GM18511 (cell line): ENCODE data around the gene TAF15.

ENCODE experiments used
- ATAC-seq: cut with Tn5 transposase; IDR thresholded peaks from one replicate; pipeline ENCODE4 v1.9.1; 2021; ENCODE audit warnings: mild to moderate bottlenecking, moderate library complexity; ENCODE audit not compliant: unreplicated experiment

TAF15 gene

DNA sequence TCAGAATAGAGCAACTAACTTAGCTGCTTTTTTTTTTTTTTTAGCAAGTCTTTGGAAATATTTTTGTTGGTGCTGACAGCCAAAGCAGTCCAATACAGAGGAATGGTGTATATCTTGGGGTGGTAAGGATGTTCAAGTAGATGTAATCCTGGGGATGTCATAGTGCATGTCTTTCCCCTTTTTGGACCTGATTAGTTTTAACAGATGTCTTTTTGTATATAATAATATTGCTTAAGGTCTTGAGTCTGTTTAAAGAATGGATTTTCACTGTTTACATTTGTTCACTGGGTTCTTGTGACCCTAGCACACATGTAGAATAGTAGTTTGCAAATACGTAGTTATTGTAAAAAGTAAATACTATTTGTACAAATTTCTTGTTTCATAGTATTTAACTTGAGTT, 7.9 kb downstream of the TAF15 start:
- no peak for ATAC-seq

DNA sequence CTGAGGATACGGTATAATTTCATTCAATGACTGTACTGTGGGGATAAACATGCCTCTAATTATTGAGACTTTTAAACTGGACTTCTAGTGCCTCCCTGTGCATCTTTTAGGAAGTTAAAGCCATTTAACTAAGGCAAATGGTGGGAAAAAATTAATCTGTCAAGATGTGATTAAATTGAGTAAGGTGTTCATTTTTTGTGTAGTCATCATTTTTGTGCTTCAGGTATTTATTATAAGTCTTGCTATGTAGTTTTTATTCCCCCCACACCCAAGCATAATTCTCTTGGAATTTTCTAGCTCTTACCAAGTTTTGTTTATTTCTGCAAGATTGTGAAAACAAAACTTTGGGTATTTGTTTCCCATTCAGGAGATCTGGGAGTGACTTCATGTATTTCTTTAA, 10.2 kb downstream of the TAF15 start:
- ATAC-seq = no peak

- no peak for ATAC-seq
Observed at GRCh38 chr17:35821308-35821707, 12.0 kb downstream of the TAF15 start.

GRCh38 chr17:35825206-35825605, 15.9 kb downstream of the TAF15 start:
- no peak for ATAC-seq

GRCh38 chr17:35841101-35841500, 31.8 kb downstream of the TAF15 start:
- no peak for ATAC-seq

DNA sequence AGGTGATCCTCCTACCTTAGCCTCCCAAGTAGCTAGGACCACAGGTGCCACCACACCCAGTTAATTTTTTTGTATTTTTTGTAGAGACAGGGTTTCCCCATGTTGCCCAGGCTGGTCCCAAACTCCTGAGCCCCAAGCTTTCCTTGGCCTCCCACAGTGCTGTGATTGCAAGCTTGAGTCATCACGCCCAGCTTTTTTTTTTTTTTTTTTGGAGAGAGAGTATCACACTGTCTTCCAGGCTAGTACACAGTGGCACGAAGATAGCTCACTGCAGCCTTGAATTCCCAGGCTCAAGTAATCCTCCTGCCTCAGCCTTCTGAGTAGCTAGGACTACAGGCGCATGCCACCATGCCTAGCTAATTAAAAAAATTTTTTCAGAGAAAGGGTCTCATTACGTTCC, 32.2 kb downstream of the TAF15 start:
- no peak for ATAC-seq

GRCh38 chr17:35842239-35842638, 33.0 kb downstream of the TAF15 start:
- no peak for ATAC-seq

DNA sequence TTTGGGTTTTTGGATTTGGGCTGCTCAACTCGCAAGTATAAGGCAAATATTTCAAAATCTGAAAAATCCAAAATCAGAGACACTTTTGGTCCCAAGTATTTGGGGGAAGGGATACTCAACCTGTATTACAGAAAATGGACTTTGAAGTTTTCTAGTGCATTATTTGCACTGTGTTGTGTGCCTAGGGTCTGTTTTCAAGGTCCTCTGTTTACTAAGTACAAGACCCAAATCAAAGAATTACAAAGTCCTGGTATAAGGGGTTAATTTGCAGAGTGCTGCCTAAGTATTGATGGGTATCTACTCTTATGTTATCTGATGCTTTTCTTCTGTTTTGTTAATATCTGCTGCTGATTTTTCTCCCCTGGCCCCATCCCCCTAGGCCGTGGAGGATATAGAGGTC, 34.4 kb downstream of the TAF15 start:
- ATAC-seq = no peak

GRCh38 chr17:35844547-35844946, 35.3 kb downstream of the TAF15 start:
- ATAC-seq = no peak

DNA sequence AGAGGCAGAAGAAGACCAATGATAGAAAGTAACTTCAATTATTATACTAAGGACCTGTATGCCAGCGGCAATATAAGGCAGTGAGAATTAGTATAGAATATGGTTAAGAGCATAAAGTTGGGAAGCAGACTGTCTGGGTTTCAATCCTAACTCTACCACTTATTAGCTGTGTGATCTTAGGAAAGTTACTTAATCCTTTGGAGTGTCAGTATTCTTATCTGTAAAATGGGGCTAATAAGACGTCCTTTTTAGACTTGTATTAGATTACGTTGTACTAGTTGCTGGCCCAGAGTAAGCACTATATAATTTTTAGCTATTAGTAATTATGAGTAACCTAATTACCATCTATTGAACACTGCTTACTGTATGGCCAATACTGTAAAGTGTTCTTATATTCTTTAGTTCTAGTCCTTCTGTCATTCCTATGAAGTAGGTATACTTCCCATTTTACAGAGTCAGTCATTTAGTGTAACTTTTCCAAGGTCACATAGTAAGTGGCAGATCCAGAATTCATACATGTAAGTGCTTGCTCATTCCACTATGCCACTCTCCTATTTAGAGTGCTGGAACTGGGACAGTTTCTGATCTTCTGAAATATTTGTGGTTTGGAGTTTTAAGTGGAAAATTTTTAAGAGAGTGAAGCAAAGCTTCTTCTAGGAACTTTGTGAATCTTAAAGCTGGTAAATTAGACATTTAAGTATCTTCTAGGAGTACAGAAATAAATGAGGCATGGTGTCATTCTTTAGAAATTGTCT, 36.9 kb downstream of the TAF15 start:
- no peak for ATAC-seq

- no peak for ATAC-seq
Observed at GRCh38 chr17:35847006-35847405, 37.7 kb downstream of the TAF15 start.

DNA sequence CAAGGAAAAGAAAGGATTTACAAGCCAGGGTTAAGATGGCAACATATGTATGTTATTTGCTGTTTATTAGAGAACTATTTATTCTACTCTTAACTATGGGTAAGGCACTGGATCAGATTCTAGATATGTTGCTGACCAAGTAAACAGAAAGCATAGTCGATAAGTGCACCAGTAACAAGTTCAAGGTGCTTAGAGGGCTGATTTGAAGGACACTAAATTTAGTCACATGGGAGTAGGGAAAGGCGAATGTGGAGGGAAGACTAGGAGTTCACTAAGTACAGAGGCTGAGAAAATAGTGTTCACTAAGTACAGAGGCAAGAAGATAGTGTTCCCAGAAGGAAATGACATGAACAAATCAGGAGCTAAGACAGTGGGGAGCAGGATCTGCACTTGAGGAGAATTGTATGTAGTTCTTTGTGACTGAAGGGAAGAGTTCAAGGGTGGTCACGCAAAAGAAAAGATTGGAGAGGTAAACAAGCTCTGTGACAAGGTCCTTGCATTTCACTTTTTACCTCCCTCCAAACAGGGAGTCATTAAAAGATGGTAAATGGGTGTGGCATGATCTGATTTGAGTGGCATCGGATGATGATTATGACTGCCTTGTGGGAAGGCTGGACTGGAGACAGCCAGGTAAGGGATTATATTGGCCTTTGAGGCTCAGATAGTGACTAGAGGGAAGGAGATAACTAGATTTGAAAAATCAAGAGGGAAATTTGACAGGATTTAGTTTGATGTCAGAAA, 38.5 kb downstream of the TAF15 start:
- ATAC-seq = no peak

DNA sequence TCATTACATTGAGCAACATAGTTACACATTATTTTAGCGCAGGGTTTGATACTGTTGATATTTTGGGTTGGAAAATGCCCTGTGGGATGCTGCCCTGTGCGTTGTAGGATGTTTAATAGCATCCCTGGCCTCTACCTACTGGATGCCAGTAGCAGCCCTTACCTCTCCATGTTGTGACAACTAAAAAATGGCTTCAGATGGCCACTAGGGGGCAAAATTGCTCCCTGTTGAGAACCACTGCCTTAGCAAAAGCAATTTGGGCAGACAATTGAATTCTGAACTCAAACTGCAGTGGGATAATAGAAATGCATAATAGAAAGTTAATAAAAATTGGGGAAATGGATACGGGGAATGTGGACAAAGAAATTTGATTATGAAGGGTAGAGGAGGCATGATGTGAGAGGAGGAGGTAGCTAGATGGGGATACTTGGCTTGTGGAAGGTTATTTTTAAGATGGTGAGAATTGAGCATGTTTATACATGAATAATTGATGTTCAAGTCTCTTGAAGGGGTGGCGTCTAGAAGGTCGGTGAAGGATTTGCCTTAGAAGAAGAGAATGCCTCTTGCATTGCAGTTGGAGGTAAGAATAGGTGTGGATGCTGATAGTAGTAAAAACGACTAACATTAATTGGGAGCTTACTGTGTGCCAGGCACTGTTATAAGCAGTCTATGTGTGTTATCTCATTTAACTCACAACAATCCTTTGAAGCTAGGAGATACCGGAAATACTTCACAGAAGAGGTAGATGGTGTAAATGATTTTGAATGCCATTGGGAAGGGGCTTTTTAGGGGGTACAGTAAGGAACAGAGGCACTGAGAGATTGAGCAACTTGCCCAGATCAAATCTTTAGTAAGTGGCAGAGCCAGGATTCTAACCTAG, 40.4 kb downstream of the TAF15 start:
- no peak for ATAC-seq

DNA sequence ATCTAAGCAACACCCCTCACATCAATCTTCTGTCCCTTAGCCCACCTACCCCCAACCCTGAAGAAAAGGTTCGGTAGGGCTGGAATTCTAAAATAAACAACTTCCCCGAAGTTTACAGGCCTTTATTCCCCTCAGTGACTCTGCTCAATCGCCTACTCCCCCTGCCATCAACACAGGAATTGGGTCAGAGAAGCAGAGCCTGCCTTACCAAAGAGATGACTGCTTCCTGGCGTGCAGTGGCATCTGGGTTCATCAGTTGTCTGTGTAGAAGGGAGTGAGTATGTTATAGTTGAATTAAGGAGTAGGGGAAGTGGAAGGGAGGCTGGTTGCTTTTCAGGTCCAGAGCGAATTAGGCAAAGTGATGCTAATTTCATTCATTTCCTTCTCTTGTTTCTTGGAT, 46.7 kb downstream of the TAF15 start:
- ATAC-seq = no peak

DNA sequence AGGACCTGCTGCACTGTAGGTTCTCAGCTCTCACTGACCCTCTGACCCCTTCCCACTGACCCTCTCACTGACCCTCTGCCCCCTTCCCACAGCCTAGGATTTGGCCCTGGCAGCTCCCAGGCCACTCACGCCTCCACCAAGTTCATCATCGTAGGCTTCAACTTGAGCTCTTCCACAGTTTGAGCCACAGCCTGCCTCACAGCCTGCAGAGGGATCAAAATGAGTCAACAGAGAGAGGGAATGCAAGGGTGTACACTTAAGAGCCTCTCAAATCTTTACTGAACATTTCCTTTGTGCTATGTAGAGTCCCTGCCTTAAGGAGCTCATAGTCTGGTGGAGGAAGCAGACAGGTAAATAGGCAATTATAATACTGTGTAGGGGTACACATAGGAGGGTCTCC, 47.3 kb downstream of the TAF15 start:
- ATAC-seq = no peak

GRCh38 chr17:35864853-35865252, 55.6 kb downstream of the TAF15 start:
- ATAC-seq = no peak

GRCh38 chr17:35865412-35866340, 56.4 kb downstream of the TAF15 start:
- no peak for ATAC-seq

DNA sequence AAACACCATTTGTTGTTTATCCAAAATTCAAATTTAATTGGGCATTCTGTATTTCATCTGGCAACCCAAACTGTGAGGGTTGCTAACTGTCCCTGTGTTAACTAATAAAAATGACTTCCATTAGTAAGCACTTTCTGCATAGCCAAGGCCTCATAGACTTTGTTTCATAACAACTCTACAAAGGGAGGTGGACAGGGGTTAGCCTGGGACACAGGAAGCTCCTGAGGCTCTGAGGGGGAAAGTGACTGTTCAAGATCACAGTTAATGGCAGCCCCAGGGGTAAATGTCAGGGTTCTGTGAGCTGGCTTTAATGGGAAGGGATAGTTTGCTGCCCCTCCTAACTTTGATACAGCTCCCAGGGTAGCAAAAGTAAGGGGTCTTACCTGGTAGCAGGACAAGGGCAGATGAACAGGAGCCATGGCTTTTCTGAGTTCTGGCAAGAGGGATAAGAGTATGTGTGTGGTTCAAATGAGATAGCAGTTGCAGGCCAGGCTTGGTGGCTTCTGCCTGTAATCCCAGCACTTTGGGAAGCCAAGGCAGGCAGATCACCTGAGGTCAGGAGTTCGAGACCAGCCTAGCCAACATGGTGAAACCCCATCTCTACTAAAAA, 57.2 kb downstream of the TAF15 start:
- no peak for ATAC-seq

GRCh38 chr17:35867574-35867973, 58.3 kb downstream of the TAF15 start:
- ATAC-seq = no peak

GRCh38 chr17:35868737-35869136, 59.5 kb downstream of the TAF15 start, which contains the start of gene HEATR9:
HEATR9 (minus strand) TSS chr17:35868891; CDS start chr17:35868742, 149 bp downstream.
- ATAC-seq = no peak
